Testis (tissue), 3 donors: Measurements from ENCODE around the gene SYNE1. TPM values are rescaled to one million over a fixed set of nuclear protein-coding genes. Genes with fewer than 3 reads are reported as not detected.

Source experiments
- DNase-seq: peaks from one replicate; pipeline ENCODE4 v3.0.0-alpha.2; 2019
- H3K27ac ChIP-seq, 2 donors: fragments of 200-600 bp; sonication (generic); one replicate each; pipeline ENCODE4 v1.5.1; 2019
- H3K27me3 ChIP-seq: fragments of 200-600 bp; sonication (generic); one replicate; pipeline ENCODE4 v1.5.1; 2019
- H3K36me3 ChIP-seq: fragments of 200-600 bp; sonication (generic); one replicate; pipeline ENCODE4 v1.5.1; 2017; ENCODE audit warnings: low read depth; ENCODE audit errors: missing control alignments
- H3K4me1 ChIP-seq: fragments of 200-600 bp; sonication (generic); one replicate; pipeline ENCODE4 v1.5.1; 2019
- H3K4me3 ChIP-seq, 2 donors: fragments of 200-600 bp; sonication (generic); one replicate each; pipeline ENCODE4 v1.5.1; 2017 to 2019
- H3K9me3 ChIP-seq: fragments of 200-600 bp; sonication (generic); one replicate; pipeline ENCODE4 v1.5.1; 2017
- POLR2A ChIP-seq: fragments of 450-650 bp; IDR thresholded peaks from one replicate; pipeline ENCODE4 v1.6.1; 2017; ENCODE audit warnings: antibody characterized with exemption, mild to moderate bottlenecking, moderate library complexity
- WGBS, 2 donors: methylation state at CpG; one replicate each; pipeline ENCODE4 v1.1.5; 2018; 5-methylcytosine and 5-hydroxymethylcytosine counted together
- intact Hi-C: fragments of 100-400 bp; cut with DNase I; formaldehyde crosslinking; loops from one replicate; pipeline ENCODE4 v1.15.1; 2023; ENCODE audit warnings: low total_unique reads
- polyA plus RNA-seq: library from polyadenylated mRNA; stranded (reverse); fragments of 350-450 nt; fragmentation: Illumina TruSeq; extraction: RNeasy Lipid Tissue Mini Kit (QIAGEN cat#74804); gene quantifications from one replicate; pipeline ENCODE4 v1.2.3, GENCODE V29; 2014; ENCODE audit warnings: low read depth, low replicate concordance; ENCODE audit not compliant: insufficient read depth
- total RNA-seq, 2 donors: library from RNA; depleted of rRNA; stranded (reverse); fragments of >200 nt; gene quantifications; one replicate each; pipeline ENCODE4 v1.2.3, GENCODE V29; 2016
- TF ChIP-seq, protein P1 (sequence below), 3 experiments: fragments of 450-650 bp in 2 of 3; fragments of 200-600 bp in 1 of 3; sonication (generic) in 1 of 3; IDR thresholded peaks; one replicate each; pipeline ENCODE4 v1.5.1; 2016 to 2019; ENCODE audit warnings: antibody characterized with exemption in 3 of 3, mild to moderate bottlenecking in 2 of 3, moderate library complexity in 1 of 3

The SYNE1 gene
- total and polyA plus RNA-seq, 3 donors from 2014 or later = 57.2 to 255 (median 228) TPM

DNA sequence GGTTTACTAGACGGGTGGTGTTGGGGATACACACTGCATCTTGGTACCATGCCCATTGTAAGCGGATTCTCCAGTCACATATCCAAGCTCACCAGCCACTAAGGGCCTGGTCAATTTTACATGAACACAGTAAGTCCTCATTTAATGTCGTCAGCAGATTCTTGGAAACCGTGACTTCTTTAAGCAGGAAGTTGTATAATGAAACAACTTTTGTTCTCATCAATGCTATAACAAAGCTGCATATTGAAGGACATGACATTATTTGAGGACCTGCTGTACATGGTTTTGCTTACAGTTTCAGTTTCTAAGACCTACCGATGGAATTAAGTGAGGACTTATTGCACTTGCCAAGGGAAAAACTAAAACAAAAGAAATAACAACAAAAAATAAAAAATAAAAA is 295.6 kb downstream of the SYNE1 start:
- Histone ChIP-seq H3K4me3 (no peak overlapping the region), H3K4me1 (no peaks in the 10 kb centered on the region), H3K27ac (no peak overlapping the region), H3K27me3 (no peaks in the 10 kb centered on the region), H3K36me3 (no peaks in the 10 kb centered on the region), H3K9me3 (no peaks in the 10 kb centered on the region)
- TF ChIP-seq, protein P1, sequence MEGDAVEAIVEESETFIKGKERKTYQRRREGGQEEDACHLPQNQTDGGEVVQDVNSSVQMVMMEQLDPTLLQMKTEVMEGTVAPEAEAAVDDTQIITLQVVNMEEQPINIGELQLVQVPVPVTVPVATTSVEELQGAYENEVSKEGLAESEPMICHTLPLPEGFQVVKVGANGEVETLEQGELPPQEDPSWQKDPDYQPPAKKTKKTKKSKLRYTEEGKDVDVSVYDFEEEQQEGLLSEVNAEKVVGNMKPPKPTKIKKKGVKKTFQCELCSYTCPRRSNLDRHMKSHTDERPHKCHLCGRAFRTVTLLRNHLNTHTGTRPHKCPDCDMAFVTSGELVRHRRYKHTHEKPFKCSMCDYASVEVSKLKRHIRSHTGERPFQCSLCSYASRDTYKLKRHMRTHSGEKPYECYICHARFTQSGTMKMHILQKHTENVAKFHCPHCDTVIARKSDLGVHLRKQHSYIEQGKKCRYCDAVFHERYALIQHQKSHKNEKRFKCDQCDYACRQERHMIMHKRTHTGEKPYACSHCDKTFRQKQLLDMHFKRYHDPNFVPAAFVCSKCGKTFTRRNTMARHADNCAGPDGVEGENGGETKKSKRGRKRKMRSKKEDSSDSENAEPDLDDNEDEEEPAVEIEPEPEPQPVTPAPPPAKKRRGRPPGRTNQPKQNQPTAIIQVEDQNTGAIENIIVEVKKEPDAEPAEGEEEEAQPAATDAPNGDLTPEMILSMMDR (IDR thresholded peaks at IDR 0.05) = no peak
- no peak for TF ChIP-seq POLR2A
- intact Hi-C loops = no loop called here
- DNase-seq = no peak
- 67 to 75% methylated on average over 5 of the region's 5 CpGs for WGBS, 2 donors

DNA sequence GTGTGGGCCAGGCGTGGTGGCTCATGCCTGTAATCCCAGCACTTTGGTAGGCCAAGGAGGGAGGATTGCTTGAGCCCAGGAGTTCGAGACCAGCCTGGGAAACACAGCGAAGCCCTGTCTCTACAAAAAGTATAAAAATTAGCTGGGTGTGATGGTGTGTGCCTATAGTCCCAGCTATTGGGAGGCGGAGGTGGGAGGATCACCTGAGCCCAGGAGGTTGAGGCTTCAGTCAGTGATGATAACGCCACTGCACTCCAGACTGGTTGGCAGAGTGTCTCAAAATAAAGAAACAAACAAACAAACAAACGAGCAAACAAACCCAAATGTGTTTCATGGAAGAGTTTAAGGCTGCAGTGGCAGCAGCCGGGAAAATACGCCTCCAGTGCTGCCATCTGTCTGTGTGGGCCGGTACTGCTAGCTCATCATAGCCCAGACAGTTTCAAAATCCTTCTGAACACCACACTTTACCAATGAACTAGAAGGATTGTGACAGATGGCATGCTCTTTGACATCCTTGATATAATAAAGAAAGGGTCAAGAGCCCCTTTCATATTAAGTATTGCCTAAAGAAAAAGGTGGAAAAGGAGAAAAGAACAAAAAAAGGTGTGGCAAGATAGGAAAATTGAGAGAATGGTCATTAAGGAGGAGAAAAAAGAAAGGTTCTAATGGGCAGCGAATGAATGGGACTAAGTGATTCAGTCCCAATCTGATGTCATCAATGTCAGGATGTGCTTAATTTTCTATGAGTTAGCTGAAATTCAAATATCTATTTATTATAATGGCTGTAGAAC is 298.6 kb downstream of the SYNE1 start:
- peak; percentile 66 for DNase-seq
- Histone ChIP-seq H3K36me3 (no peaks in the 10 kb centered on the region), H3K4me1 (no peaks in the 10 kb centered on the region), H3K9me3 (no peaks in the 10 kb centered on the region), H3K27me3 (no peaks in the 10 kb centered on the region), H3K27ac (no peak overlapping the region), H3K4me3 (no peak overlapping the region)
- TF ChIP-seq POLR2A = no peak
- TF ChIP-seq, protein P1 (IDR thresholded peaks at IDR 0.05) = peak; percentile 82 to 87 (median 86)
- WGBS, 2 donors = 59 to 62% methylated on average over 10 of the region's 10 CpGs
- intact Hi-C loops = no loop called here

DNA sequence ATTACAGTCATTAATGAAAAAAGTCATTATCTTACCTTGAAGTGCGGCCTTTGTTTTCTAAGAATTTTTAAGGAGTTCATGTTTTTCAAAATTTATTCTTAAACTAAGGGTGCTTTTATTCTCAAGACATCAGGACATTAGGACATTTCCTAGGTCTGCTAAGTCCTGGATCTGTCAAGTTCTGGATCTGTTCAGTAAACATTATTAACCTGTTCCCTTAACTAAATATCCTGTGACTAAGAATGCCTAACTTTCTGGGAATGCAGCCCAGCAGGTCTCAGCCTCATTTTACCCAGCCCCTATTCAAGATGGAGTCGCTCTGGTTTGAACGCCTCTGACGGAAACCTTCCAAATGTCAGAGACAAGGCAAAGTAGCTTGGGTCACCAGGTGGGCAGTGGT is 302.6 kb downstream of the SYNE1 start:
- intact Hi-C loops = no loop called here
- no peaks in the 10 kb centered on the region for H3K27me3 ChIP-seq
- H3K9me3 ChIP-seq = no peaks in the 10 kb centered on the region
- no peaks in the 10 kb centered on the region for H3K36me3 ChIP-seq
- DNase-seq = no peak
- H3K4me3 ChIP-seq = no peak overlapping the region
- WGBS, 2 donors = 99% methylated on average over 4 of the region's 4 CpGs
- peaks cover 5% of the 10 kb centered on the region for H3K4me1 ChIP-seq
- TF ChIP-seq, protein P1 (IDR thresholded peaks at IDR 0.05) = no peak
- TF ChIP-seq POLR2A = no peak
- no peak overlapping the region for H3K27ac ChIP-seq

GRCh38 chr6:152330961-152331360 is 306.2 kb downstream of the SYNE1 start:
- 69 to 72% methylated on average over 7 of the region's 7 CpGs for WGBS, 2 donors
- TF ChIP-seq, protein P1 (IDR thresholded peaks at IDR 0.05) = no peak
- TF ChIP-seq POLR2A = no peak
- no peak for DNase-seq
- intact Hi-C loops = no loop called here
- peaks cover 5% of the 10 kb centered on the region for H3K4me1 ChIP-seq
- no peak overlapping the region for H3K27ac ChIP-seq
- no peak overlapping the region for H3K4me3 ChIP-seq
- no peaks in the 10 kb centered on the region for H3K9me3 ChIP-seq
- no peaks in the 10 kb centered on the region for H3K27me3 ChIP-seq
- H3K36me3 ChIP-seq = no peaks in the 10 kb centered on the region
